B cell (primary cell): ENCODE measurements around the gene EYA3. TPM values are rescaled to one million over a fixed set of nuclear protein-coding genes. Genes with fewer than 3 reads are reported as not detected.

ENCODE experiments used
- ATAC-seq: fragments of 200-7000 bp; cut with Tn5 transposase; one replicate; pipeline ENCODE4 v1.10.0; 2021; ENCODE audit warnings: low read depth, mild to moderate bottlenecking, moderate number of reproducible peaks, moderate library complexity
- CTCF ChIA-PET: fragments of 350-600 bp; sonication (Branson Sonifier 250); formaldehyde crosslinking; loops from one replicate; lab custom pipeline; 2021; ENCODE audit warnings: antibody characterized with exemption, inconsistent platforms; lab: Charles Lee
- POLR2A ChIA-PET: fragments of 350-600 bp; sonication (Branson Sonifier 250); formaldehyde crosslinking; loops from one replicate; lab custom pipeline; 2021; ENCODE audit warnings: antibody characterized with exemption; lab: Charles Lee
- DNase-seq: peaks from one replicate; pipeline ENCODE4 v3.0.0; 2013
- H2AFZ ChIP-seq: 2 replicates; pipeline ENCODE4 v1.6.1; 2012; ENCODE audit warnings: mild to moderate bottlenecking, low read depth, low read length; ENCODE audit not compliant: insufficient read depth, poor library complexity, severe bottlenecking
- H3K27ac ChIP-seq, 2 donors: 1 replicate in 1 of 2; 2 replicates in 1 of 2; pipeline ENCODE4 v1.5.1; 2012 to 2013; ENCODE audit warnings: low read length in 2 of 2, mild to moderate bottlenecking in 2 of 2, moderate library complexity in 1 of 2
- H3K27me3 ChIP-seq, 4 experiments: fragments of 200-600 bp in 1 of 4; sonication (generic) in 1 of 4; replicated peaks in 1 of 4; 1 replicate in 2 of 4; 2 replicates in 2 of 4; pipeline versions ENCODE4 v1.6.1 to v1.7.0; 2013 to 2016; ENCODE audit warnings: low read length in 3 of 4, mild to moderate bottlenecking in 2 of 4, mixed read lengths in 1 of 4, moderate library complexity in 1 of 4; ENCODE audit not compliant: insufficient read depth in 4 of 4, control insufficient read depth in 3 of 4; ENCODE audit errors: control extremely low read depth in 1 of 4
- H3K36me3 ChIP-seq, 2 experiments: replicated peaks in 1 of 2; 1 replicate in 1 of 2; 2 replicates in 1 of 2; pipeline versions ENCODE4 v1.6.1 to v1.7.1; 2013; ENCODE audit warnings: low read length in 1 of 2; ENCODE audit not compliant: insufficient read depth in 2 of 2, control insufficient read depth in 1 of 2; ENCODE audit errors: control extremely low read depth in 1 of 2, extremely low read depth in 1 of 2
- H3K4me1 ChIP-seq, 2 donors: fragments of 200-600 bp in 1 of 2; sonication (generic) in 1 of 2; 1 replicate in 1 of 2; 2 replicates in 1 of 2; pipeline versions ENCODE4 v1.5.1 to v1.6.1; 2013 to 2017; ENCODE audit warnings: low read length in 2 of 2; ENCODE audit not compliant: control insufficient read depth in 2 of 2, insufficient read depth in 2 of 2
- H3K4me2 ChIP-seq: replicated peaks from 2 replicates; pipeline ENCODE3; 2012; ENCODE audit warnings: mild to moderate bottlenecking, low read depth, low read length; ENCODE audit not compliant: poor library complexity, severe bottlenecking
- H3K4me3 ChIP-seq, 5 experiments: fragments of 200-600 bp in 1 of 5; sonication (generic) in 1 of 5; 1 replicate in 3 of 5; 2 replicates in 2 of 5; pipeline versions ENCODE4 v1.5.1 to v1.7.0; 2011 to 2016; ENCODE audit warnings: low read length in 4 of 5, mild to moderate bottlenecking in 4 of 5, low read depth in 2 of 5, control low read depth in 1 of 5, moderate library complexity in 1 of 5; ENCODE audit not compliant: insufficient read depth in 1 of 5; ENCODE audit errors: control extremely low read depth in 1 of 5, extremely low read depth in 1 of 5
- H3K79me2 ChIP-seq: fragments of 200-600 bp; sonication (generic); one replicate; pipeline ENCODE4 v1.6.0; 2016; ENCODE audit warnings: low read length; ENCODE audit not compliant: control insufficient read depth, insufficient read depth
- H3K9ac ChIP-seq: fragments of 200-600 bp; sonication (generic); 2 replicates; pipeline ENCODE4 v1.6.1; 2017; ENCODE audit warnings: mild to moderate bottlenecking, low read length, moderate library complexity
- H3K9me3 ChIP-seq, 3 donors: one replicate each; pipeline versions ENCODE4 v1.6.1 to v1.7.1; 2013; ENCODE audit warnings: low read length in 2 of 3; ENCODE audit not compliant: control insufficient read depth in 2 of 3, insufficient read depth in 1 of 3; ENCODE audit errors: control extremely low read depth in 1 of 3
- H4K20me1 ChIP-seq: 2 replicates; pipeline ENCODE4 v1.6.0; 2012; ENCODE audit warnings: mild to moderate bottlenecking, low read length; ENCODE audit not compliant: insufficient read depth, control insufficient read depth, poor library complexity, severe bottlenecking
- H3K27ac Mint-ChIP-seq: one replicate; pipeline ENCODE4 v1.8.0; 2021; ENCODE audit warnings: mixed read lengths
- H3K27me3 Mint-ChIP-seq: one replicate; pipeline ENCODE4 v1.8.0; 2021; ENCODE audit warnings: mixed read lengths
- H3K4me1 Mint-ChIP-seq: one replicate; pipeline ENCODE4 v1.8.0; 2021; ENCODE audit warnings: mixed read lengths
- H3K4me3 Mint-ChIP-seq: one replicate; pipeline ENCODE4 v1.8.0; 2021; ENCODE audit warnings: mixed read lengths
- H3K9me3 Mint-ChIP-seq: one replicate; pipeline ENCODE4 v1.8.0; 2022; ENCODE audit warnings: mixed read lengths; ENCODE audit not compliant: insufficient read depth
- CTCF ChIP-seq: fragments of 200-600 bp; IDR thresholded peaks from one replicate; pipeline ENCODE4 v1.8.0; 2022; ENCODE audit warnings: antibody characterized with exemption, mild to moderate bottlenecking
- EZH2 ChIP-seq: IDR thresholded peaks from 2 replicates; pipeline ENCODE4 v1.6.1; 2012; ENCODE audit warnings: borderline replicate concordance, low read depth, mild to moderate bottlenecking, moderate library complexity, low read length; ENCODE audit not compliant: insufficient read depth, poor library complexity, severe bottlenecking
- WGBS: methylation state at CpG from one replicate; pipeline ENCODE4 v1.1.5; 2013; ENCODE audit warnings: missing lambda C conversion rate; ENCODE audit not compliant: insufficient coverage; 5-methylcytosine and 5-hydroxymethylcytosine counted together
- intact Hi-C: fragments of 100-400 bp; cut with micrococcal nuclease; formaldehyde crosslinking; loops from one replicate; pipeline ENCODE4 v1.10.0; 2022
- polyA plus RNA-seq: library from polyadenylated mRNA; depleted of rRNA; stranded (reverse); fragments of >200 nt; gene quantifications from 2 replicates; pipeline ENCODE4 v1.2.3, GENCODE V29; 2012
- total RNA-seq, 2 donors: library from RNA; stranded (reverse); fragments of 120-200 nt in 1 of 2; gene quantifications; 1 replicate in 1 of 2; 2 replicates in 1 of 2; pipeline versions ENCODE4 v1.2.3 to v1.2.4, GENCODE V29; 2013 to 2022

Gene EYA3
- total and polyA plus RNA-seq, 2 donors (not counting 1 experiment from before 2014, with no cell fraction given) = 14.1 to 31.3 TPM

GRCh38 chr1:28027238-28027637 is 61.2 kb downstream of the EYA3 start:
- no peak overlapping the region for H3K27ac Mint-ChIP-seq
- Histone ChIP-seq H3K9ac (no peak overlapping the region), H3K27me3 (no peaks in the 10 kb centered on the region), H3K27ac (no peak overlapping the region), H3K4me1 (no peaks in the 10 kb centered on the region), H2AFZ (no peak overlapping the region), H3K4me3 (no peak overlapping the region), H4K20me1 (no peaks in the 10 kb centered on the region), H3K4me2 (no peak overlapping the region), H3K36me3 (peaks cover 4 to 9% of the 10 kb centered on the region in 2 experiments), H3K9me3 (no peaks in the 10 kb centered on the region), H3K79me2 (peaks cover 4% of the 10 kb centered on the region)
- intact Hi-C loops = no loop called here
- 60% methylated on average over 1 of the region's 1 CpG for WGBS
- ChIA-PET POLR2A (no interaction called here), CTCF (interaction anchor here (0.9 kb wide), 1 partner anchor 47 kb away, joined by 3 read pairs; no protein-coding TSS in a partner anchor)
- H3K27me3 Mint-ChIP-seq = no peaks in the 10 kb centered on the region
- H3K9me3 Mint-ChIP-seq = no peaks in the 10 kb centered on the region
- DNase-seq (no peak), ATAC-seq (no peak)
- no peak overlapping the region for H3K4me3 Mint-ChIP-seq
- H3K4me1 Mint-ChIP-seq = no peaks in the 10 kb centered on the region
- TF ChIP-seq EZH2 = no peak
- TF ChIP-seq CTCF = no peak

DNA sequence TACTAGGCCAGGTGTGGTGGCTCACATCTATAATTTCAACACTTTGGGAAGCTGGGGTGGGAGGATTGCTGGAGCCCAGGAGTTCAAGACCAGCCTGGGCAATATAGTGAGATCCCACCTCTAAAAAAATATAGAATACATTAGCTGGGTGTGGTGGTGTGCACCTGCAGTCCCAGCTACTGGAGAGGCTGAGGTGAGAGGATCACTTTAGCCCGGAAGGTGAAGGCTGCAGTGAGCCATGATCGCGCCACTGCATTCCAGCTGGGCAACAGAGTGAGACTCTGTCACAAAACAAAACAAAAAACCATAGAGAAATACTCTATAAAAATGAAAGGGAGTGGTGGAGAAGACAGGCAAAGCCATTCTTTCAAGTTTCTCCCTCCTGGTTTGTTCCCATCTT is 62.1 kb downstream of the EYA3 start:
- Mint-ChIP-seq H3K4me1 (no peaks in the 10 kb centered on the region), H3K4me3 (no peak overlapping the region), H3K9me3 (no peaks in the 10 kb centered on the region), H3K27ac (no peak overlapping the region), H3K27me3 (no peaks in the 10 kb centered on the region)
- WGBS = no CpG with 5 or more reads among the region's 3 CpGs
- TF ChIP-seq CTCF (no peak), EZH2 (no peak)
- intact Hi-C loops = no loop called here
- POLR2A ChIA-PET = no interaction called here
- H3K27ac ChIP-seq = no peak overlapping the region
- H3K9ac ChIP-seq = no peak overlapping the region
- CTCF ChIA-PET = interaction anchor here (0.9 kb wide), 1 partner anchor 46 kb away, joined by 3 read pairs; no protein-coding TSS in a partner anchor
- peaks cover 4 to 12% of the 10 kb centered on the region in 2 experiments for H3K36me3 ChIP-seq
- DNase-seq = no peak
- H3K27me3 ChIP-seq = no peaks in the 10 kb centered on the region
- no peak overlapping the region for H2AFZ ChIP-seq
- H3K79me2 ChIP-seq = peaks cover 3% of the 10 kb centered on the region
- no peaks in the 10 kb centered on the region for H3K4me1 ChIP-seq
- H4K20me1 ChIP-seq = no peaks in the 10 kb centered on the region
- no peak for ATAC-seq
- no peaks in the 10 kb centered on the region for H3K9me3 ChIP-seq
- H3K4me3 ChIP-seq = no peak overlapping the region
- H3K4me2 ChIP-seq = no peak overlapping the region
